WTC11 (cell line): ENCODE results near the gene HS2ST1.

ENCODE experiments used
- ATF2 ChIP-seq: sonication (generic); formaldehyde crosslinking; IDR thresholded peaks from 2 replicates; pipeline ENCODE4 v1.8.1; 2022; ENCODE audit warnings: low read depth, missing genetic modification reagents, borderline replicate concordance
- CREM ChIP-seq: sonication (generic); formaldehyde crosslinking; IDR thresholded peaks from 2 replicates; pipeline ENCODE4 v1.8.1; 2022; ENCODE audit warnings: mild to moderate bottlenecking, missing genetic modification reagents, moderate library complexity
- IRF1 ChIP-seq: sonication (generic); formaldehyde crosslinking; IDR thresholded peaks from 2 replicates; pipeline ENCODE4 v1.8.0; 2023; ENCODE audit warnings: missing genetic modification reagents
- NR2C2 ChIP-seq: sonication (generic); formaldehyde crosslinking; IDR thresholded peaks from 2 replicates; pipeline ENCODE4 v1.8.0; 2022; ENCODE audit warnings: mild to moderate bottlenecking, missing genetic modification reagents
- USF2 ChIP-seq: sonication (generic); formaldehyde crosslinking; IDR thresholded peaks from 2 replicates; pipeline ENCODE4 v1.8.1; 2023; ENCODE audit warnings: mild to moderate bottlenecking, missing genetic modification reagents, moderate library complexity
- ZNF671 ChIP-seq: fragments of 250-450 bp; sonication (Bioruptor Pico); IDR thresholded peaks from 2 replicates; pipeline ENCODE4 v1.8.0; 2021; ENCODE audit warnings: mild to moderate bottlenecking
- TF ChIP-seq, protein P1 (sequence below): fragments of 200-600 bp; IDR thresholded peaks from 2 replicates; pipeline ENCODE4 v1.8.0; 2022; ENCODE audit warnings: antibody characterized with exemption
- TF ChIP-seq, protein P2 (sequence below): sonication (generic); formaldehyde crosslinking; IDR thresholded peaks from 2 replicates; pipeline ENCODE4 v1.8.1; 2023; ENCODE audit warnings: mild to moderate bottlenecking, missing genetic modification reagents

DNA sequence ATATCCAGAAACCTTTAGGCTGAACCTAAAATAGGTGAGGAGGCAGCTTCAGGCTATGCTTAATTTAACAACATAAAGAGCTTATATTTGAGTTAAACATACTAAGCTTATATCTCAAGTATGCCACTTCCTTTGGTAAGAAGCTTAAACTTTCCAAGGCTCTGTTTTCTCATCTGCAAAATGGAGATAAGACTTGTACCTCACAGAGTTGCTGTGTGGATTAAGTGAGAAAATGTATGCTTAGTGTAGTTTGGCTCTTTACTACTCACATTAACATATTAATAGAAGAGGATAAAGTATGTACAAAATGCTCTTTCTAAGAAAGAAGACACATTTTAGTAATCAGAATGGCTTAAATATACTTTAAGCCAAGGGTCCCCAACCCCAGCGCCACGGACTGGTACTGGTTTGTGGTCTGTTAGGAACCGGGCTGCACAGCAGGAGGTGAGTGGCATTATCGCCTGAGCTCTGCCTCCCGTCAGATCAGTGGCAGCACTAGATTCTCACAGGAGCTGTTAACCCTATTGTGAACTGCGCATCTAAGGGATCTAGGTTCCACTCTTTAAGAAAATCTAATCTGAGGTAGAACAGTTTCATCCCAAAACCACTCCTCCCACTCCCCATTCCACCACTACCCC lies 77.2 kb downstream of the HS2ST1 start:
- TF ChIP-seq ATF2 (CRISPR knock-in tag) (no peak), CREM (no peak), ZNF671 (CRISPR knock-in tag) (no peak), USF2 (CRISPR knock-in tag) (no peak), NR2C2 (CRISPR knock-in tag) (no peak), IRF1 (CRISPR knock-in tag) (no peak)
- TF ChIP-seq, protein P1, sequence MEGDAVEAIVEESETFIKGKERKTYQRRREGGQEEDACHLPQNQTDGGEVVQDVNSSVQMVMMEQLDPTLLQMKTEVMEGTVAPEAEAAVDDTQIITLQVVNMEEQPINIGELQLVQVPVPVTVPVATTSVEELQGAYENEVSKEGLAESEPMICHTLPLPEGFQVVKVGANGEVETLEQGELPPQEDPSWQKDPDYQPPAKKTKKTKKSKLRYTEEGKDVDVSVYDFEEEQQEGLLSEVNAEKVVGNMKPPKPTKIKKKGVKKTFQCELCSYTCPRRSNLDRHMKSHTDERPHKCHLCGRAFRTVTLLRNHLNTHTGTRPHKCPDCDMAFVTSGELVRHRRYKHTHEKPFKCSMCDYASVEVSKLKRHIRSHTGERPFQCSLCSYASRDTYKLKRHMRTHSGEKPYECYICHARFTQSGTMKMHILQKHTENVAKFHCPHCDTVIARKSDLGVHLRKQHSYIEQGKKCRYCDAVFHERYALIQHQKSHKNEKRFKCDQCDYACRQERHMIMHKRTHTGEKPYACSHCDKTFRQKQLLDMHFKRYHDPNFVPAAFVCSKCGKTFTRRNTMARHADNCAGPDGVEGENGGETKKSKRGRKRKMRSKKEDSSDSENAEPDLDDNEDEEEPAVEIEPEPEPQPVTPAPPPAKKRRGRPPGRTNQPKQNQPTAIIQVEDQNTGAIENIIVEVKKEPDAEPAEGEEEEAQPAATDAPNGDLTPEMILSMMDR, result no peak
- TF ChIP-seq, protein P2, sequence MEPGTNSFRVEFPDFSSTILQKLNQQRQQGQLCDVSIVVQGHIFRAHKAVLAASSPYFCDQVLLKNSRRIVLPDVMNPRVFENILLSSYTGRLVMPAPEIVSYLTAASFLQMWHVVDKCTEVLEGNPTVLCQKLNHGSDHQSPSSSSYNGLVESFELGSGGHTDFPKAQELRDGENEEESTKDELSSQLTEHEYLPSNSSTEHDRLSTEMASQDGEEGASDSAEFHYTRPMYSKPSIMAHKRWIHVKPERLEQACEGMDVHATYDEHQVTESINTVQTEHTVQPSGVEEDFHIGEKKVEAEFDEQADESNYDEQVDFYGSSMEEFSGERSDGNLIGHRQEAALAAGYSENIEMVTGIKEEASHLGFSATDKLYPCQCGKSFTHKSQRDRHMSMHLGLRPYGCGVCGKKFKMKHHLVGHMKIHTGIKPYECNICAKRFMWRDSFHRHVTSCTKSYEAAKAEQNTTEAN, result no peak
